Transverse colon (tissue), 4 donors: ENCODE data around the gene HMGN1. TPM values are rescaled to one million over a fixed set of nuclear protein-coding genes. Genes with fewer than 3 reads are reported as not detected.

ENCODE experiments used
- DNase-seq: peaks from one replicate; pipeline ENCODE4 v3.0.0-alpha.2; 2019
- H3K27ac ChIP-seq, 4 donors: fragments of 200-600 bp; sonication (generic); 2 replicates each; pipeline ENCODE4 v1.5.1; 2016 to 2018; ENCODE audit warnings: inconsistent platforms in 4 of 4
- H3K27me3 ChIP-seq: fragments of 200-600 bp; sonication (generic); 2 replicates; pipeline ENCODE4 v1.5.1; 2017; ENCODE audit warnings: inconsistent platforms
- H3K36me3 ChIP-seq, 4 donors: fragments of 200-600 bp; sonication (generic); 2 replicates each; pipeline ENCODE4 v1.5.1; 2017 to 2019; ENCODE audit warnings: inconsistent platforms in 4 of 4
- H3K4me1 ChIP-seq, 4 donors: fragments of 200-600 bp; sonication (generic); 2 replicates each; pipeline ENCODE4 v1.5.1; 2017 to 2020; ENCODE audit warnings: inconsistent platforms in 4 of 4
- H3K4me3 ChIP-seq, 4 donors: fragments of 200-600 bp; sonication (generic); 1 replicate in 1 of 4; 2 replicates in 3 of 4; pipeline versions ENCODE4 v1.5.1 to v1.6.1; 2017 to 2019; ENCODE audit warnings: inconsistent platforms in 4 of 4
- H3K9me3 ChIP-seq, 2 donors: fragments of 200-600 bp; sonication (generic); 2 replicates each; pipeline ENCODE4 v1.5.1; 2017 to 2019; ENCODE audit warnings: inconsistent platforms in 2 of 2
- CTCF ChIP-seq, 5 experiments: fragments of 200-600 bp in 3 of 5; fragments of 450-650 bp in 2 of 5; sonication (generic) in 3 of 5; IDR thresholded peaks; 1 replicate in 2 of 5; 2 replicates in 3 of 5; pipeline ENCODE4 v1.5.1; 2016 to 2017; ENCODE audit warnings: antibody characterized with exemption in 5 of 5, inconsistent platforms in 3 of 5, mild to moderate bottlenecking in 2 of 5, moderate library complexity in 1 of 5
- EP300 ChIP-seq: sonication (generic); formaldehyde crosslinking; IDR thresholded peaks from one replicate; pipeline ENCODE4 v1.6.1; 2017; ENCODE audit warnings: antibody characterized with exemption, low read depth
- POLR2A ChIP-seq: fragments of 450-650 bp; IDR thresholded peaks from one replicate; pipeline ENCODE4 v1.6.1; 2016; ENCODE audit warnings: antibody characterized with exemption, mild to moderate bottlenecking, moderate library complexity
- POLR2AphosphoS5 ChIP-seq, 3 donors: sonication (generic); formaldehyde crosslinking; IDR thresholded peaks; one replicate each; pipeline ENCODE4 v1.6.1; 2016; ENCODE audit warnings: antibody characterized with exemption in 3 of 3
- WGBS, 2 donors: methylation state at CpG; one replicate each; pipeline ENCODE4 v1.1.5; 2018; ENCODE audit warnings: low coverage in 1 of 2; 5-methylcytosine and 5-hydroxymethylcytosine counted together
- in situ Hi-C, 4 donors: fragments of 200-750 bp; cut with MboI; loops; one replicate each; pipeline versions ENCODE4 v1.15.0 to v1.15.1; 2017; ENCODE audit warnings: low sequenced_read_pairs in 3 of 4, low pct_ligation_motif_present in 1 of 4, low pct_unique_long_range_greater_than_20kb in 1 of 4
- intact Hi-C: fragments of 100-400 bp; cut with DNase I; formaldehyde crosslinking; loops from one replicate; pipeline ENCODE4 v1.15.1; 2023; ENCODE audit warnings: low total_unique reads
- total RNA-seq, 4 donors: library from RNA; depleted of rRNA; stranded (reverse); fragments of >200 nt; gene quantifications; one replicate each; pipeline ENCODE4 v1.1.0, GENCODE V29; 2016

HMGN1 gene
- total RNA-seq, 4 donors from 2014 or later: 51.1 to 277 (median 99.7) TPM

DNA sequence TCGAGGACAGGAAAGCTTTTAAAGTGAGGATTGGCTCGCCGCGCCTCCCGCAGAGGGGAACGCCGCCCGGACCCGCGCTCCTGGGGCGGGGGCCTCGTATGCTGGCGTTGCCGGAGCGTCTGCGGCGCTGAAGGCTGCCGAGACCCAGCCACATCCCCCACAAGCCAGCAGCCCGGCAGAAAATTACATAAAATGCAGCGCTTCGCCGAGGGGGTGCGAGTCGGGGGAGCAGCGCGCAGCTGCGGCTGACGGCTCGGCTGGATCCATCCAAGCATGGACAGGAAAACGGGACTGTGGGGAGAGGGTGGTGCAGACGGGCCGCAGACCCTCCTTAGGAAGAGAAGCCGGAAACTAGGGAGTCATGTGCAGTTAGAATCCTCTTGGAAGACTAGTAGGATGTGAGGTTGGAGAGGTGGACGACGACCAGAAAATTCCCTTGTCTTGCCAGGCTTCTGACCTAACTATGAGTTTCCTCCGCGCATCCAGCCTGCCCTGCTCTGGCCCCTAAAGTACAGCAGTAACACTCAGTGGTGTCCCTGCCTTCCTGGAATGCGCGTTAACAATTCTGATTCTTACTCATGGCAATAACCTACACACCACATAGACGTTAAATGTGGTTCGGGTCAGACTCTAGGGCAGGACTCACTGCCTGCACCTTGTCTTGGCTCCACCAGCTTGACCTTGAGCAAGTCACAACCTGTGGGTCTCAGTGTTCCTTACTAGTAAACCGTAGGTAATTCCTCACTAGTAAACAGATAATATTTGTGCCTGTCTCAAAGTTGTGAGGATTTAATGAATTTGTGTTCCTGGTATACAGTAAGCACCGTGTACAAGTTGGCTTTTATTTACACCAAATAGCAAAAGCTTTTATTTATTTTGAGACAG, 34.5 kb downstream of the HMGN1 start:
- in situ Hi-C loops: loop anchor here in 1 of 4 donors (10.0 kb wide), 1 partner anchor 70 kb away; a partner anchor contains a TSS
- Histone ChIP-seq H3K4me1 (peaks cover 6 to 24% (median 19%) of the 10 kb centered on the region in 4 donors), H3K9me3 (no peaks in the 10 kb centered on the region), H3K27me3 (no peaks in the 10 kb centered on the region), H3K36me3 (peaks cover 0 to 6% (median 0%) of the 10 kb centered on the region in 4 donors), H3K27ac (peak overlapping the region; percentile 94 to 98 (median 95)), H3K4me3 (peak overlapping the region; percentile 59 to 85 (median 67))
- peak in 1 of 5 experiments; percentile 6 for TF ChIP-seq CTCF (IDR thresholded peaks at IDR 0.05)
- peak in 2 of 3 donors; percentile 60 to 72 for TF ChIP-seq POLR2AphosphoS5 (IDR thresholded peaks at IDR 0.05)
- no peak for TF ChIP-seq EP300
- peak; percentile 18 for TF ChIP-seq POLR2A
- intact Hi-C loops: loop anchor here (1.0 kb wide), 2 partner anchors 34 to 74 kb away; no protein-coding TSS in a partner anchor
- DNase-seq: peak; percentile 50
- WGBS, 2 donors: 0 to 2% methylated on average over 2 to 42 of the region's 43 CpGs

DNA sequence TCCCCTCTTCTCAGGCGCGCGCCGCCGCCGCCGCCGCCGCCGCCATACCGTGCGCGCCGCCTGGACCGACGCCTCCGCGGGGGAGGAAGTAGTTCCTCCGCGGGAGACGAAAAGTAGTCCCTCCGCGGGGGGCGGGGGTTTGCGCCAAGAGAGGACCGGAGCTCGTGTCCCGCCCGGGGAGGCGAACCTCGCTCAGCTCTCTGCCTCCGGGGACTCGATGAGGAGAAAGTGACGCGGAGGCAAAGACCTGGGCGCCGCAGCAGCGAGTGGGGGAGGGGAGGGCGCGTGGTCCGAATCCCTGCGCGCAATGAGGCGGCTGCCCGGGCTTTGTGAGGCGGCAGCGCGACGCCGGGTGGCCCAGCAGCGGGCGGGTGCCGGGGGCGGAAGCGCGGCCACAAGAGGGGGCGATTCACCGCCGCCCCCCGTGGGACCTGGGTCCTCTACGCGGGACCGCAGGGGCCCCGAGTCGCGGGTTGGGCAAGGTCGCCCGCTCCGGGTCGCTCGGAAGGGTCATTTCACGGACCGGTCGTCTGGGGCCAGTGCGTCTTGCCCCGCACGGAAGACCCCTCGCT, 35.2 kb downstream of the HMGN1 start, which contains the start of gene BRWD1:
Gene BRWD1 (minus strand): TSS at position 62 of the 572 bp plus-strand sequence. CDS start 141 bp downstream, outside the sequence.
- in situ Hi-C loops (loop anchor here in 1 of 4 donors (10.0 kb wide), 1 partner anchor 71 kb away; a partner anchor contains a TSS), intact Hi-C loops (loop anchor here (1.0 kb wide), 2 partner anchors 35 to 75 kb away; no protein-coding TSS in a partner anchor)

DNA sequence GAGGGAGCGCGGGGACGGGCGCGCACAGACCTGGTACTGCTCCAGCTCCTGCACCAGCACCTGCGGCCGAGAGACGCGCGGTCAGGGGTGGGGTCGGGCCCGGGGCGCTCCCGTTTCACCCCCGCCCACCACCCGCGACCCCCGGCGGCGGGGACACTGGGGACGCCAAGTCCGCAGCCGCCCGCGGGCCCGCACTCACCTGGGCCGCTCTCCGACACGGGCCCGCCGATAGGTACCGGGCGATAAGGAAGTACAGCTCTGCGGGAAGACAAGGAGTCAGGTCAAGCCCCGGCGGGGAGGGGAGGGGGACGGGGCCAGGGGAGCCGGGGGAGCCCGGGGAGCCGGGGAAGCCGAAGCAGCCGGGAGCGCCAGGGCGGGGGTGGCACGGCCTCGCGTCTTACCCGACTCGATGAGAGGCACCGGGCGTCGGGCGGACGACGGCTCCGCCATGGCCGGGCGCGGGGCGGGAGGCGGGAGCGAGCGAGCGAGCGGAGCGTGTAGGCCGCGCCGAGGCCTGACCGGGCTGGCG, 35.8 kb downstream of the HMGN1 start:
- no peaks in the 10 kb centered on the region for H3K27me3 ChIP-seq
- H3K4me3 ChIP-seq: peak overlapping the region; percentile 59 to 98 (median 67)
- 1% methylated on average over 39 of the region's 71 CpGs; no CpG with 5 or more reads in 1 of the 2 donors for WGBS, 2 donors
- peak; percentile 44 for DNase-seq
- H3K4me1 ChIP-seq: peaks cover 6 to 34% (median 19%) of the 10 kb centered on the region in 4 donors
- TF ChIP-seq POLR2A (no peak), POLR2AphosphoS5 (IDR thresholded peaks at IDR 0.05) (no peak), CTCF (IDR thresholded peaks at IDR 0.05) (no peak), EP300 (no peak)
- peak overlapping the region; percentile 94 to 98 (median 95) for H3K27ac ChIP-seq
- in situ Hi-C loops (loop anchor here in 1 of 4 donors (10.0 kb wide), 1 partner anchor 72 kb away; a partner anchor contains a TSS), intact Hi-C loops (no loop called here)
- H3K9me3 ChIP-seq: no peaks in the 10 kb centered on the region
- H3K36me3 ChIP-seq: peaks cover 0 to 6% (median 0%) of the 10 kb centered on the region in 4 donors

More for the DNA sequence above, 35.2 kb downstream of the HMGN1 start, which contains the start of gene BRWD1:
- H3K27me3 ChIP-seq: no peaks in the 10 kb centered on the region
- H3K36me3 ChIP-seq: peaks cover 0 to 6% (median 0%) of the 10 kb centered on the region in 4 donors
- DNase-seq: peak; percentile 80
- H3K9me3 ChIP-seq: no peaks in the 10 kb centered on the region
- peaks cover 6 to 29% (median 19%) of the 10 kb centered on the region in 4 donors for H3K4me1 ChIP-seq
- peak within 1 kb of the TSS; percentile 94 to 98 (median 95) for H3K27ac ChIP-seq
- peak within 1 kb of the TSS; percentile 59 to 98 (median 67) for H3K4me3 ChIP-seq
- TF ChIP-seq CTCF (IDR thresholded peaks at IDR 0.05) (peak in 3 of 5 experiments; percentile 19 to 51 (median 24)), POLR2A (peak; percentile 86), POLR2AphosphoS5 (IDR thresholded peaks at IDR 0.05) (peak in 2 of 3 donors; percentile 88), EP300 (peak; percentile 37)
- WGBS, 2 donors: 0% methylated on average over 75 of the region's 78 CpGs; no CpG with 5 or more reads in 1 of the 2 donors
